Retina (tissue), 1 donor: ENCODE data around the gene MAMLD1.

ENCODE experiments used
- DNase-seq: peaks from one replicate; pipeline ENCODE4 v3.0.0-alpha.2; 2016

MAMLD1 gene

GRCh38 chrX:150504397-150505182 is 141.5 kb downstream of the MAMLD1 start:
- peak; percentile 15 for DNase-seq

GRCh38 chrX:150506020-150506419 is 142.9 kb downstream of the MAMLD1 start:
- DNase-seq = no peak

GRCh38 chrX:150506486-150506885 is 143.4 kb downstream of the MAMLD1 start:
- no peak for DNase-seq

- peak; percentile 20 for DNase-seq
Measured at GRCh38 chrX:150507251-150507856, 144.2 kb downstream of the MAMLD1 start.

- no peak for DNase-seq
Measured at GRCh38 chrX:150508018-150508417, 144.9 kb downstream of the MAMLD1 start.

- no peak for DNase-seq
Measured at GRCh38 chrX:150508451-150509367, 145.6 kb downstream of the MAMLD1 start.

GRCh38 chrX:150509703-150510102 is 146.6 kb downstream of the MAMLD1 start:
- no peak for DNase-seq

GRCh38 chrX:150512461-150512901 is 149.4 kb downstream of the MAMLD1 start:
- no peak for DNase-seq

GRCh38 chrX:150513544-150513943 is 150.4 kb downstream of the MAMLD1 start:
- DNase-seq = no peak

- no peak for DNase-seq
Measured at GRCh38 chrX:150514462-150514861, 151.3 kb downstream of the MAMLD1 start.

- DNase-seq = no peak
Measured at GRCh38 chrX:150515801-150516200, 152.7 kb downstream of the MAMLD1 start.

- no peak for DNase-seq
Measured at GRCh38 chrX:150517303-150517910, 154.3 kb downstream of the MAMLD1 start.

- DNase-seq = no peak
Measured at GRCh38 chrX:150522494-150522893, 159.4 kb downstream of the MAMLD1 start.

- DNase-seq = no peak
Measured at GRCh38 chrX:150525061-150525919, 162.2 kb downstream of the MAMLD1 start.

GRCh38 chrX:150526692-150527091 is 163.6 kb downstream of the MAMLD1 start:
- DNase-seq = no peak

GRCh38 chrX:150527108-150527507 is 164.0 kb downstream of the MAMLD1 start:
- DNase-seq = no peak

GRCh38 chrX:150529587-150529986 is 166.5 kb downstream of the MAMLD1 start:
- no peak for DNase-seq

- no peak for DNase-seq
Measured at GRCh38 chrX:150530821-150531220, 167.7 kb downstream of the MAMLD1 start.

GRCh38 chrX:150531467-150531866 is 168.3 kb downstream of the MAMLD1 start:
- no peak for DNase-seq

GRCh38 chrX:150533863-150534262 is 170.7 kb downstream of the MAMLD1 start:
- no peak for DNase-seq

GRCh38 chrX:150536455-150537116 is 173.5 kb downstream of the MAMLD1 start:
- DNase-seq = no peak
